Adrenal gland (tissue), 5 donors: ENCODE measurements around the gene STAT6.

Source experiments
- CTCF ChIP-seq, 6 experiments: fragments of 450-650 bp in 4 of 6; fragments of 200-600 bp in 2 of 6; sonication (generic) in 1 of 6; IDR thresholded peaks; 1 replicate in 5 of 6; 2 replicates in 1 of 6; pipeline versions ENCODE4 v1.5.1 to v1.8.0; 2016 to 2021; ENCODE audit warnings: antibody characterized with exemption in 6 of 6, mild to moderate bottlenecking in 2 of 6, moderate library complexity in 1 of 6
- POLR2A ChIP-seq, 2 donors: fragments of 450-650 bp; IDR thresholded peaks; one replicate each; pipeline ENCODE4 v1.6.1; 2017; ENCODE audit warnings: antibody characterized with exemption in 2 of 2, mild to moderate bottlenecking in 2 of 2, moderate library complexity in 1 of 2
- donor health status: DM: no; HTN: no; CAD: no.

GRCh38 chr12:57048423-57049118 is 62.6 kb downstream of the STAT6 start:
- TF ChIP-seq CTCF (IDR thresholded peaks at IDR 0.05) (no peak), POLR2A (IDR thresholded peaks at IDR 0.05) (no peak)
